ENCODE data around the gene UNC5C. TPM values are rescaled to one million over a fixed set of nuclear protein-coding genes. Genes with fewer than 3 reads are reported as not detected.
A peak's percentile ranks its signal among the peaks of the same experiment; 100 is the strongest.

The UNC5C gene
- total and polyA plus RNA-seq, 2 of the 4 experiments (the other 2 are of a cell fraction) = under 0.01 TPM

DNA sequence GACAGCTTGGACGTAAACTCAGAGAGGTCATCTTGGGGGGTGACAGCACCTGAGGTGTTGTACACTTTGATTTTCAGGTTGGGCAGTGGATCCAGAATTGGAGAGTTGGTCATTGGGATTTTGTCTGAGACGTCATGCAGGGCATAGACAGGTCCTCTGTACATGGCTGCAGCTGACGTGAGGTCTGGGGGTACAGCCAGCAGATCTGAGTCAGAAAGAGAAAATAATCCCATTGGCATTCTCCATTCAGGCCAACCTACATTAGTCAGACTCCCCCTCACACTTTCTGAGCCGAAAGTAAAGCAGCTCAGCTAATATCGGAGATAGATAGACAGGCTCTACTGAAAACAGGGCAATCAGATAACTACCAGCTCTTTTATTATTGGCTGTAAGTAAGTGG lies 329.7 kb downstream of the UNC5C start:
- Histone ChIP-seq H3K9ac (ENCODE audit: low read depth, low read length) (no peak overlapping the region), H3K9me1 (ENCODE audit: insufficient read depth, low read length) (no peaks in the 10 kb centered on the region), H3K9me3 (ENCODE audit: control insufficient read depth, insufficient read depth, low read length) (no peaks in the 10 kb centered on the region), H4K20me1 (ENCODE audit: insufficient read depth, low read length) (no peaks in the 10 kb centered on the region), H4K8ac (ENCODE audit: low read depth in 2 of 2, low read length in 2 of 2) (no peak overlapping the region), H2BK5ac (ENCODE audit: low read depth, low read length, poor library complexity, severe bottlenecking) (no peak overlapping the region), H3K23ac (ENCODE audit: low read depth, low read length) (no peak overlapping the region), H2BK120ac (ENCODE audit: low read depth, low read length) (no peak overlapping the region), H4K91ac (ENCODE audit: insufficient read depth, low read depth, low read length) (no peak overlapping the region), H3K27ac (ENCODE audit: insufficient read depth, low read length) (no peak overlapping the region), H3K36me3 (ENCODE audit: control insufficient read depth, insufficient read depth, low read length) (no peaks in the 10 kb centered on the region), H3K4me1 (ENCODE audit: control insufficient read depth, insufficient read depth, low read length) (peaks cover 4% of the 10 kb centered on the region), H3K4ac (ENCODE audit: low read depth, low read length) (no peak overlapping the region), H3K27me3 (ENCODE audit: control insufficient read depth, insufficient read depth, low read length) (no peaks in the 10 kb centered on the region), H3K79me1 (ENCODE audit: low read depth in 1 of 2, low read length in 2 of 2) (no peaks in the 10 kb centered on the region), H3K56ac (ENCODE audit: extremely low read depth, insufficient read depth, low read length) (no peak overlapping the region), H4K5ac (ENCODE audit: low read depth, low read length) (no peak overlapping the region), H2BK15ac (ENCODE audit: low read depth, low read length) (no peak overlapping the region), H3K18ac (ENCODE audit: low read depth, low read length) (no peak overlapping the region), H2AK5ac (ENCODE audit: low read depth, low read length) (no peak overlapping the region), H2AFZ (replicated peaks; ENCODE audit: low read length, poor library complexity) (peak overlapping the region; percentile 70), H3K14ac (replicated peaks; ENCODE audit: low read depth, low read length) (no peak overlapping the region), H2BK20ac (ENCODE audit: low read depth, low read length) (no peak overlapping the region), H3K4me3 (ENCODE audit: insufficient read depth, low read depth, low read length) (no peak overlapping the region), H2AK9ac (replicated peaks; ENCODE audit: low read depth, low read length, poor library complexity) (no peak overlapping the region), H3K4me2 (ENCODE audit: low read depth, low read length) (peak overlapping the region; percentile 35; the same call in 1 of the 2 replicates)
- ChIA-PET CTCF (interaction anchor here (1.8 kb wide), 1 partner anchor 14 kb away, joined by 5 read pairs; no protein-coding TSS in a partner anchor), POLR2A (ENCODE audit: unreplicated experiment) (no interaction called here)
- ATAC-seq (ENCODE audit: low read depth) = peak; percentile 88
- peak; percentile 45; the same call in 1 of the 2 replicates for TF ChIP-seq RFX5 (IDR thresholded peaks at IDR 0.05; ENCODE audit: low read depth, low read length)
- TF ChIP-seq, protein P1, sequence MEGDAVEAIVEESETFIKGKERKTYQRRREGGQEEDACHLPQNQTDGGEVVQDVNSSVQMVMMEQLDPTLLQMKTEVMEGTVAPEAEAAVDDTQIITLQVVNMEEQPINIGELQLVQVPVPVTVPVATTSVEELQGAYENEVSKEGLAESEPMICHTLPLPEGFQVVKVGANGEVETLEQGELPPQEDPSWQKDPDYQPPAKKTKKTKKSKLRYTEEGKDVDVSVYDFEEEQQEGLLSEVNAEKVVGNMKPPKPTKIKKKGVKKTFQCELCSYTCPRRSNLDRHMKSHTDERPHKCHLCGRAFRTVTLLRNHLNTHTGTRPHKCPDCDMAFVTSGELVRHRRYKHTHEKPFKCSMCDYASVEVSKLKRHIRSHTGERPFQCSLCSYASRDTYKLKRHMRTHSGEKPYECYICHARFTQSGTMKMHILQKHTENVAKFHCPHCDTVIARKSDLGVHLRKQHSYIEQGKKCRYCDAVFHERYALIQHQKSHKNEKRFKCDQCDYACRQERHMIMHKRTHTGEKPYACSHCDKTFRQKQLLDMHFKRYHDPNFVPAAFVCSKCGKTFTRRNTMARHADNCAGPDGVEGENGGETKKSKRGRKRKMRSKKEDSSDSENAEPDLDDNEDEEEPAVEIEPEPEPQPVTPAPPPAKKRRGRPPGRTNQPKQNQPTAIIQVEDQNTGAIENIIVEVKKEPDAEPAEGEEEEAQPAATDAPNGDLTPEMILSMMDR (conservative IDR thresholded peaks at IDR 0.05; ENCODE audit: low read depth, low read length) = no peak
- peak; percentile 42; the same call in 1 of the 2 replicates for TF ChIP-seq FOS (IDR thresholded peaks at IDR 0.05; ENCODE audit: low read depth, low read length)
- TF ChIP-seq BHLHE40 (IDR thresholded peaks at IDR 0.05; ENCODE audit: low read depth, low read length) = 0 out of 2 replicates have a peak, but pooled peaks have one; percentile 12
- TF ChIP-seq SMC3 (IDR thresholded peaks at IDR 0.05; ENCODE audit: low read depth, low read length) = no peak
- TF ChIP-seq CHD1 (IDR thresholded peaks at IDR 0.05; ENCODE audit: low read depth, low read length) = no peak
- BruUV-seq (replicated peaks) = no TSS peak
- dilution Hi-C loops (cut with HindIII; ENCODE audit: low sequenced_read_pairs, unreplicated experiment) (no loop called here), in situ Hi-C loops (cut with MboI; ENCODE audit: low sequenced_read_pairs) (no loop called here), intact Hi-C loops (cut with micrococcal nuclease) (no loop called here)
- WGBS, 2 experiments (ENCODE audit: extremely low coverage in 2 of 2, insufficient read length in 1 of 2) = no CpG with 5 or more reads among the region's 5 CpGs
- peak; percentile 89 for DNase-seq
